IMR-90 (cell line): ENCODE data around the gene IL17B. TPM values are rescaled to one million over a fixed set of nuclear protein-coding genes. Genes with fewer than 3 reads are reported as not detected.

Source experiments
- ATAC-seq: fragments of 200-7000 bp; cut with Tn5 transposase; 2 replicates; pipeline ENCODE4 v1.9.1; 2020; ENCODE audit warnings: low read depth, mild to moderate bottlenecking, moderate library complexity
- BruUV-seq: library from RNA; stranded (reverse); fragments of 400-500 nt; replicated peaks from 2 replicates; lab custom pipeline; 2021; lab: Mats Ljungman, UMichigan
- CTCF ChIA-PET: fragments of 300-600 bp; formaldehyde crosslinking; extraction: SDS; loops from one replicate; lab custom pipeline; 2021; ENCODE audit warnings: antibody characterized with exemption; lab: Yijun Ruan, JAX
- POLR2A ChIA-PET: fragments of 300-600 bp; sonication (Branson Sonifier 250); formaldehyde crosslinking; loops from one replicate; lab custom pipeline; 2022; ENCODE audit warnings: antibody characterized with exemption; ENCODE audit not compliant: unreplicated experiment; lab: Charles Lee
- DNase-seq: peaks from one replicate; pipeline ENCODE4 v3.0.0; 2013
- H2AFZ ChIP-seq: replicated peaks from 2 replicates; pipeline ENCODE3; 2013; ENCODE audit warnings: low read length, mild to moderate bottlenecking; ENCODE audit not compliant: poor library complexity
- H2AK5ac ChIP-seq: 2 replicates; pipeline ENCODE4 v1.6.1; 2013; ENCODE audit warnings: low read depth, low read length, inconsistent platforms
- H2AK9ac ChIP-seq: replicated peaks from 2 replicates; pipeline ENCODE3; 2013; ENCODE audit warnings: mild to moderate bottlenecking, low read depth, low read length, moderate library complexity; ENCODE audit not compliant: poor library complexity
- H2BK120ac ChIP-seq: 2 replicates; pipeline ENCODE4 v1.6.1; 2013; ENCODE audit warnings: low read depth, low read length, inconsistent platforms
- H2BK15ac ChIP-seq: 3 replicates; pipeline ENCODE4 v1.6.1; 2013; ENCODE audit warnings: low read depth, low read length, inconsistent platforms
- H2BK20ac ChIP-seq: 2 replicates; pipeline ENCODE4 v1.6.1; 2013; ENCODE audit warnings: low read depth, mild to moderate bottlenecking, inconsistent platforms, low read length, moderate library complexity
- H2BK5ac ChIP-seq: 2 replicates; pipeline ENCODE4 v1.6.1; 2013; ENCODE audit warnings: mild to moderate bottlenecking, low read depth, low read length, inconsistent platforms; ENCODE audit not compliant: poor library complexity, severe bottlenecking
- H3K14ac ChIP-seq: replicated peaks from 2 replicates; pipeline ENCODE4 v1.6.1; 2013; ENCODE audit warnings: low read depth, low read length, inconsistent platforms
- H3K18ac ChIP-seq: 2 replicates; pipeline ENCODE4 v1.6.1; 2013; ENCODE audit warnings: low read depth, low read length, control low read depth
- H3K23ac ChIP-seq: 2 replicates; pipeline ENCODE4 v1.6.1; 2013; ENCODE audit warnings: low read depth, low read length, inconsistent platforms
- H3K27ac ChIP-seq: 2 replicates; pipeline ENCODE4 v1.5.1; 2013; ENCODE audit warnings: mild to moderate bottlenecking, control low read depth, low read length; ENCODE audit not compliant: insufficient read depth
- H3K27me3 ChIP-seq: 2 replicates; pipeline ENCODE4 v1.6.1; 2013; ENCODE audit warnings: low read length; ENCODE audit not compliant: control insufficient read depth, insufficient read depth
- H3K36me3 ChIP-seq: 2 replicates; pipeline ENCODE4 v1.6.1; 2013; ENCODE audit warnings: low read length, mixed read lengths; ENCODE audit not compliant: control insufficient read depth, insufficient read depth
- H3K4ac ChIP-seq: 2 replicates; pipeline ENCODE4 v1.6.1; 2013; ENCODE audit warnings: low read depth, low read length, inconsistent platforms
- H3K4me1 ChIP-seq: 2 replicates; pipeline ENCODE4 v1.6.1; 2013; ENCODE audit warnings: low read length, mixed read lengths; ENCODE audit not compliant: control insufficient read depth, insufficient read depth
- H3K4me2 ChIP-seq: 2 replicates; pipeline ENCODE4 v1.6.1; 2013; ENCODE audit warnings: low read depth, mild to moderate bottlenecking, control low read depth, low read length, moderate library complexity
- H3K4me3 ChIP-seq: 2 replicates; pipeline ENCODE4 v1.5.1; 2013; ENCODE audit warnings: low read depth, mild to moderate bottlenecking, control low read depth, low read length, moderate library complexity; ENCODE audit not compliant: insufficient read depth
- H3K56ac ChIP-seq: 2 replicates; pipeline ENCODE4 v1.6.1; 2013; ENCODE audit warnings: low read length, inconsistent platforms; ENCODE audit not compliant: insufficient read depth; ENCODE audit errors: extremely low read depth
- H3K79me1 ChIP-seq, 2 experiments: 2 replicates each; pipeline ENCODE4 v1.6.1; 2013; ENCODE audit warnings: low read length in 2 of 2, inconsistent platforms in 1 of 2, low read depth in 1 of 2
- H3K9ac ChIP-seq: 2 replicates; pipeline ENCODE4 v1.6.1; 2013; ENCODE audit warnings: low read depth, low read length, control low read depth
- H3K9me1 ChIP-seq: 2 replicates; pipeline ENCODE4 v1.6.1; 2013; ENCODE audit warnings: low read length, inconsistent platforms; ENCODE audit not compliant: insufficient read depth
- H3K9me3 ChIP-seq: 2 replicates; pipeline ENCODE4 v1.6.1; 2013; ENCODE audit warnings: low read length; ENCODE audit not compliant: control insufficient read depth, insufficient read depth
- H4K20me1 ChIP-seq: 2 replicates; pipeline ENCODE4 v1.6.1; 2013; ENCODE audit warnings: low read length, inconsistent platforms; ENCODE audit not compliant: insufficient read depth
- H4K5ac ChIP-seq: 2 replicates; pipeline ENCODE4 v1.6.1; 2013; ENCODE audit warnings: mild to moderate bottlenecking, low read depth, low read length, control low read depth
- H4K8ac ChIP-seq, 2 experiments: 2 replicates each; pipeline ENCODE4 v1.6.1; 2013; ENCODE audit warnings: low read depth in 2 of 2, low read length in 2 of 2, control low read depth in 1 of 2, inconsistent platforms in 1 of 2
- H4K91ac ChIP-seq: 2 replicates; pipeline ENCODE4 v1.6.1; 2013; ENCODE audit warnings: low read depth, low read length, inconsistent platforms; ENCODE audit not compliant: insufficient read depth
- BHLHE40 ChIP-seq: fragments of 150-350 bp; IDR thresholded peaks from 2 replicates; pipeline ENCODE4 v1.6.1; 2016; ENCODE audit warnings: mild to moderate bottlenecking, low read depth, low read length
- CEBPB ChIP-seq: IDR thresholded peaks from 2 replicates; pipeline ENCODE4 v1.6.1; 2012; ENCODE audit warnings: low read depth, low read length, improper control_type of control experiment
- CHD1 ChIP-seq: IDR thresholded peaks from 2 replicates; pipeline ENCODE4 v1.6.1; 2012; ENCODE audit warnings: low read depth, low read length, improper control_type of control experiment
- CTCF ChIP-seq: conservative IDR thresholded peaks from 2 replicates; pipeline ENCODE4 v1.5.1; 2012; ENCODE audit warnings: mild to moderate bottlenecking, low read depth, low read length, improper control_type of control experiment
- ELK1 ChIP-seq: fragments of 150-350 bp; IDR thresholded peaks from 2 replicates; pipeline ENCODE4 v1.6.1; 2016; ENCODE audit warnings: low read depth, mild to moderate bottlenecking, low read length, moderate library complexity, borderline replicate concordance
- FOS ChIP-seq: fragments of 150-350 bp; IDR thresholded peaks from 2 replicates; pipeline ENCODE4 v1.6.1; 2016; ENCODE audit warnings: low read depth, low read length
- MAFK ChIP-seq: IDR thresholded peaks from 2 replicates; pipeline ENCODE4 v1.6.1; 2012; ENCODE audit warnings: low read depth, low read length, improper control_type of control experiment
- MAZ ChIP-seq: IDR thresholded peaks from 2 replicates; pipeline ENCODE4 v1.6.1; 2012; ENCODE audit warnings: low read depth, mild to moderate bottlenecking, low read length, improper control_type of control experiment, moderate library complexity, borderline replicate concordance
- MXI1 ChIP-seq: IDR thresholded peaks from 2 replicates; pipeline ENCODE4 v1.6.1; 2012; ENCODE audit warnings: low read depth, mild to moderate bottlenecking, low read length, moderate library complexity, borderline replicate concordance
- NFE2L2 ChIP-seq: fragments of 150-350 bp; IDR thresholded peaks from 2 replicates; pipeline ENCODE4 v1.6.1; 2016; ENCODE audit warnings: low read depth, mild to moderate bottlenecking, low read length
- POLR2A ChIP-seq: IDR thresholded peaks from 2 replicates; pipeline ENCODE4 v1.6.1; 2012; ENCODE audit warnings: mild to moderate bottlenecking, low read depth, low read length
- RAD21 ChIP-seq: IDR thresholded peaks from 2 replicates; pipeline ENCODE4 v1.6.1; 2012; ENCODE audit warnings: low read length, improper control_type of control experiment
- RCOR1 ChIP-seq: IDR thresholded peaks from 2 replicates; pipeline ENCODE4 v1.6.1; 2012; ENCODE audit warnings: mild to moderate bottlenecking, low read length, improper control_type of control experiment; ENCODE audit not compliant: insufficient replicate concordance
- RFX5 ChIP-seq: IDR thresholded peaks from 2 replicates; pipeline ENCODE4 v1.8.0; 2012; ENCODE audit warnings: low read depth, mild to moderate bottlenecking, low read length, moderate library complexity
- SMC3 ChIP-seq: fragments of 150-350 bp; IDR thresholded peaks from 2 replicates; pipeline ENCODE4 v1.6.1; 2016; ENCODE audit warnings: low read depth, mild to moderate bottlenecking, antibody characterized with exemption, low read length, moderate library complexity
- USF2 ChIP-seq: fragments of 150-350 bp; IDR thresholded peaks from 2 replicates; pipeline ENCODE4 v1.6.1; 2017; ENCODE audit warnings: mild to moderate bottlenecking, antibody characterized with exemption, low read length, low read depth
- WGBS, 2 experiments: methylation state at CpG; one replicate each; pipeline versions ENCODE4 v1.1.5 to v1.1.7; 2013; ENCODE audit warnings: missing lambda C conversion rate in 2 of 2; ENCODE audit not compliant: insufficient read length in 1 of 2; ENCODE audit errors: extremely low coverage in 2 of 2; 5-methylcytosine and 5-hydroxymethylcytosine counted together
- dilution Hi-C: fragments of 300-500 bp; cut with HindIII; formaldehyde crosslinking; loops from one replicate; pipeline ENCODE4 v1.14.3; 2018; ENCODE audit warnings: low sequenced_read_pairs; ENCODE audit not compliant: unreplicated experiment
- in situ Hi-C: fragments of 300-500 bp; cut with MboI; formaldehyde crosslinking; loops from 3 replicates; pipeline ENCODE4 v1.14.3; 2019; ENCODE audit warnings: low sequenced_read_pairs, inconsistent platforms, mixed read lengths
- intact Hi-C: fragments of 100-400 bp; cut with micrococcal nuclease; formaldehyde crosslinking; loops from 2 replicates; pipeline ENCODE4 v1.10.0; 2022
- polyA plus RNA-seq, 3 experiments: library from polyadenylated mRNA; depleted of rRNA; stranded (reverse); fragments of >200 nt; gene quantifications; 2 replicates each; pipeline ENCODE4 v1.2.3, GENCODE V29; 2012; ENCODE audit warnings: low replicate concordance in 1 of 3
- total RNA-seq: library from RNA; depleted of rRNA; stranded (reverse); fragments of >200 nt; gene quantifications from 2 replicates; pipeline ENCODE4 v1.2.3, GENCODE V29; 2012

The IL17B gene
- total and polyA plus RNA-seq, 2 of the 4 experiments (the other 2 are of a cell fraction), result 0.31 TPM; not detected in 1

- in situ Hi-C loops, result no loop called here
- dilution Hi-C loops, result no loop called here
- H3K27me3 ChIP-seq, result no peaks in the 10 kb centered on the region
- H4K20me1 ChIP-seq, result no peaks in the 10 kb centered on the region; the same call in 1 of the 2 replicates
- H4K8ac ChIP-seq, result no peak overlapping the region
- no peaks in the 10 kb centered on the region for H3K36me3 ChIP-seq
- ChIA-PET POLR2A (interaction anchor here (0.6 kb wide), 1 partner anchor 152 kb away, joined by 9 read pairs; no protein-coding TSS in a partner anchor), CTCF (no interaction called here)
- DNase-seq (peak; percentile 87), ATAC-seq (no peak)
- peak overlapping the region; percentile 19; the same call in 2 of the 3 replicates for H2BK15ac ChIP-seq
- no peak overlapping the region for H4K5ac ChIP-seq
- peak overlapping the region; percentile 91 for H2AK5ac ChIP-seq
- WGBS, 2 experiments, result 92% methylated on average over 2 of the region's 19 CpGs; no CpG with 5 or more reads in 1 of the 2 experiments
- BruUV-seq, result no TSS peak
- H2BK20ac ChIP-seq, result no peak overlapping the region
- H3K9me3 ChIP-seq, result peaks cover 2% of the 10 kb centered on the region
- H3K9ac ChIP-seq, result no peak overlapping the region
- peak overlapping the region; percentile 74 for H2BK5ac ChIP-seq
- H3K79me1 ChIP-seq, result peaks cover 0 to 1% of the 10 kb centered on the region in 2 experiments; a peak in 1 of 4 replicates
- H3K4me1 ChIP-seq, result peaks cover 8% of the 10 kb centered on the region
- no peak overlapping the region for H3K4ac ChIP-seq
- no peak overlapping the region for H3K56ac ChIP-seq
- H4K91ac ChIP-seq, result no peak overlapping the region
- H3K4me2 ChIP-seq, result no peak overlapping the region
- peak overlapping the region; percentile 24 for H2AFZ ChIP-seq
- H3K27ac ChIP-seq, result no peak overlapping the region
- intact Hi-C loops, result no loop called here
- H2BK120ac ChIP-seq, result no peak overlapping the region
- TF ChIP-seq POLR2A, result no peak
- no peak for TF ChIP-seq MXI1
- no peak for TF ChIP-seq RAD21
- TF ChIP-seq MAZ, result peak; percentile 8; the same call in 1 of the 2 replicates
- TF ChIP-seq SMC3, result no peak
- TF ChIP-seq FOS, result peak; percentile 45; the same call in 1 of the 2 replicates
- TF ChIP-seq CHD1, result no peak
- TF ChIP-seq BHLHE40, result peak; percentile 5; the same call in 1 of the 2 replicates
- TF ChIP-seq RFX5, result no peak
- no peak for TF ChIP-seq NFE2L2
- TF ChIP-seq ELK1, result no peak
- no peak for TF ChIP-seq CEBPB
- TF ChIP-seq CTCF, result no peak
- no peak for TF ChIP-seq MAFK
- TF ChIP-seq RCOR1, result no peak
- no peak for TF ChIP-seq USF2
- H3K9me1 ChIP-seq, result peaks cover 6% of the 10 kb centered on the region
- no peak overlapping the region for H3K4me3 ChIP-seq
- 0 out of 2 replicates have a peak overlapping the region, but pooled peaks have one; percentile 48 for H3K14ac ChIP-seq
- no peak overlapping the region for H3K18ac ChIP-seq
- no peak overlapping the region for H3K23ac ChIP-seq
- H2AK9ac ChIP-seq, result no peak overlapping the region
Observed at GRCh38 chr5:149392718-149393117, 13.6 kb upstream of the IL17B start.
